GM06990 (cell line): ENCODE results near the gene AP1G1.

Experiments
- DNase-seq: peaks from one replicate; pipeline ENCODE4 v3.0.0-alpha.2; 2011; ENCODE audit not compliant: insufficient read length; ENCODE audit errors: extremely low read depth
- H3K27me3 ChIP-seq: replicated peaks from 2 replicates; pipeline ENCODE4 v1.6.0; 2011; ENCODE audit warnings: low read length; ENCODE audit not compliant: control insufficient read depth, insufficient read depth
- H3K36me3 ChIP-seq: 2 replicates; pipeline ENCODE4 v1.5.1; 2011; ENCODE audit warnings: low read length; ENCODE audit not compliant: control insufficient read depth, insufficient read depth
- H3K4me3 ChIP-seq: replicated peaks from 2 replicates; pipeline ENCODE4 v1.5.1; 2011; ENCODE audit warnings: low read depth, mild to moderate bottlenecking, control low read depth, low read length
- TF ChIP-seq, protein P1 (sequence below): IDR thresholded peaks from 2 replicates; pipeline ENCODE4 v1.5.1; 2011; ENCODE audit warnings: low read length, control low read depth, mild to moderate bottlenecking, inconsistent platforms; ENCODE audit not compliant: insufficient read depth, poor library complexity, severe bottlenecking

Gene AP1G1

DNA sequence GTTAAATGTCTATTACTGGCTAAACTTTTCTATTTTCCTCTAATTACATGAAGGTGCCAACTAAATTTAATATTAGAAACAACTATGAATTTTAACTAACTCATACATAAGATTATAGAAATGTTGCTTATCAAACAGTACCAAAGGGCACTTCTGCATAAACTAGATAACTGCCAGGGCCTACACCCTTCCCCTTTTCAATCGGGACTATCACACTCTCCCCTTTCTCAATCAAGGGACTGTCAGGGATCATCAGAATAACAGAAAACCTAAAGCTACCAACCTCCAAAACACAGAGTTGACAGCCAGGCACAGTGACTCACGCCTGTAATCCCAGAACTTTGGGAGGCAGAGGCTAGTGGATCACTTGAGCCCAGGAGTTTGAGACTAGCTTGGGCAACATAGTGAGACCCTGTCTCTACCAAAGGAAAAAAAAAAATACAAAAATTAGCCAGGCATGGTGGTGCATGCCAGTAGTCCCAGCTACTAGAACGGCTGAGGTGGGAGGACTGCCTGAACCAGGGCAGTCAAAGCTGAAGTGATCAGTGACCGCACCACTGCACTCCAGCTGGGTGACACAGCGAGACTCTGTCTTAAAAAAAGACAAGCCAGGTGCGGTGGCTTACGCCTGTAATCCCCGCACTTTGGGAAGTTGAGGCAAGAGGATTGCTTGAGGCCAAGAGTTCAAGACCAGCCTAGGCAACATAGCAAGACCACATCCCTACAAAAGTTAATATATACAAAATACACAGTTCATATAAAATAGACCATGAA is 80.9 kb downstream of the AP1G1 start:
- Histone ChIP-seq H3K27me3 (no peaks in the 10 kb centered on the region), H3K4me3 (no peak overlapping the region), H3K36me3 (peaks cover 10% of the 10 kb centered on the region)
- DNase-seq: no peak
- TF ChIP-seq, protein P1, sequence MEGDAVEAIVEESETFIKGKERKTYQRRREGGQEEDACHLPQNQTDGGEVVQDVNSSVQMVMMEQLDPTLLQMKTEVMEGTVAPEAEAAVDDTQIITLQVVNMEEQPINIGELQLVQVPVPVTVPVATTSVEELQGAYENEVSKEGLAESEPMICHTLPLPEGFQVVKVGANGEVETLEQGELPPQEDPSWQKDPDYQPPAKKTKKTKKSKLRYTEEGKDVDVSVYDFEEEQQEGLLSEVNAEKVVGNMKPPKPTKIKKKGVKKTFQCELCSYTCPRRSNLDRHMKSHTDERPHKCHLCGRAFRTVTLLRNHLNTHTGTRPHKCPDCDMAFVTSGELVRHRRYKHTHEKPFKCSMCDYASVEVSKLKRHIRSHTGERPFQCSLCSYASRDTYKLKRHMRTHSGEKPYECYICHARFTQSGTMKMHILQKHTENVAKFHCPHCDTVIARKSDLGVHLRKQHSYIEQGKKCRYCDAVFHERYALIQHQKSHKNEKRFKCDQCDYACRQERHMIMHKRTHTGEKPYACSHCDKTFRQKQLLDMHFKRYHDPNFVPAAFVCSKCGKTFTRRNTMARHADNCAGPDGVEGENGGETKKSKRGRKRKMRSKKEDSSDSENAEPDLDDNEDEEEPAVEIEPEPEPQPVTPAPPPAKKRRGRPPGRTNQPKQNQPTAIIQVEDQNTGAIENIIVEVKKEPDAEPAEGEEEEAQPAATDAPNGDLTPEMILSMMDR: no peak

DNA sequence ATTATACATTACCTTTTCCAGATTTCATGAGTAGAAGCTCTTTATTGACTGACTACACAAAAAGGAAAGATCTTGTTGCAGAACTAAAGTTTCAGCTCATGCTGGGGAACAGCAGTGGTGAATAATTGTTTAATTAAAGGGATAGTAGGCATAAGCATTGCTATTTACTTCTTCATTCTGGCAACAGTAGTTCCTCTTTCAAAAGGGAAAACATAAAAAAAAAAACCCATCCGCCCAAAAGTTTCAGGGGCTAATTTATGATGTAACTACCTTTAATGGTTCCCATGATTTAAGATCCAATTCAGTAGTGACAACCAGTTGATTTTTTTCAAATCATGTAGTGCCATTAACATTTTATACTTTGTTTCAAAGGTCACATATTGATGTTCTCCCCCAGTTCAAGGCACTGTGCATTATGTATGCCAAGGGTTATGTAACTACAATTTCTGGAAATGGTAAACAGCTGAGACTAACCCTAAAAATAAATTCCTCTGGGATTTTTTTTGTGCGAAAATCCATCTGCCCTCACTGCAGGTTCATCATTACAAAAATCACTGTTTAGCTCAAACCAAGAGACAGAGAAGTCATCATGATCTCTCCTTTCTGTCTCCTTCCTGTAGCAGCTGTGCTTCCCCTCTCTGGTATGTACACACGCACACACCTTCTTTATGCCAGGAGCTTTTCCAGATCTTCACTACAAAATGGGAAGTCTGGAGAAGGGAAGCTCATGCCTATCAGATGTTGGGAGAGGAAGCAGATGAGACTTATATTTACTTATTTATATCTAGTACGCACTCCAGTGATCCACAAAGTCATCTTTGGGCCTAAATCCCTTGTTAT is 81.9 kb downstream of the AP1G1 start:
- Histone ChIP-seq H3K36me3 (peaks cover 3% of the 10 kb centered on the region), H3K4me3 (no peak overlapping the region), H3K27me3 (no peaks in the 10 kb centered on the region)
- no peak for DNase-seq
- TF ChIP-seq, protein P1: no peak

DNA sequence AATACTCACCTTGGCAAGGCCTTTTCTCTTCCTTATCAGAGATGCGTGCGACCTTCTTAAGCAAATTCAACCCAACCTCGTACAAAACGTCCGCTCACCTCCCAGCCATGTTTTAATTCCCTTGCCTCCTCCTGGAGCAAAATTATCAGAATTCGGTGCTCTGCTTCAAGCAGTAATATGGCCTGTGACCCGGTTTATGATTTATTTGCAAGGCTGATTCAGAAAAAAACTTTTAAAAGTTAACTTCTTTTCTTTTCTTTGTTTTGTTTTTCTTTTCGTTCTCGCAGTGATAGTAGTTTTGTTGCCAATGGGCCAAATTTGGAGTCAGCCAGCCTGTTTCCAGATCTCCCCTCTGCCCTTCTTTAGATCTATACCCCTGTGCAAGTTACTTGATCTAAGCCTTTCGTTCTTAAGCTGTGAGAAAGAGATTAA is 84.3 kb downstream of the AP1G1 start, which contains the start of gene PHLPP2:
TSS of gene PHLPP2 (minus strand) at position 382 of the 432 bp plus-strand sequence. CDS start 9,906 bp downstream, outside the sequence.
- peak within 1 kb of the TSS; percentile 66 for H3K4me3 ChIP-seq
- H3K36me3 ChIP-seq: no peaks in the 10 kb centered on the region
- no peak for DNase-seq
- TF ChIP-seq, protein P1: no peak
- H3K27me3 ChIP-seq: no peaks in the 10 kb centered on the region

DNA sequence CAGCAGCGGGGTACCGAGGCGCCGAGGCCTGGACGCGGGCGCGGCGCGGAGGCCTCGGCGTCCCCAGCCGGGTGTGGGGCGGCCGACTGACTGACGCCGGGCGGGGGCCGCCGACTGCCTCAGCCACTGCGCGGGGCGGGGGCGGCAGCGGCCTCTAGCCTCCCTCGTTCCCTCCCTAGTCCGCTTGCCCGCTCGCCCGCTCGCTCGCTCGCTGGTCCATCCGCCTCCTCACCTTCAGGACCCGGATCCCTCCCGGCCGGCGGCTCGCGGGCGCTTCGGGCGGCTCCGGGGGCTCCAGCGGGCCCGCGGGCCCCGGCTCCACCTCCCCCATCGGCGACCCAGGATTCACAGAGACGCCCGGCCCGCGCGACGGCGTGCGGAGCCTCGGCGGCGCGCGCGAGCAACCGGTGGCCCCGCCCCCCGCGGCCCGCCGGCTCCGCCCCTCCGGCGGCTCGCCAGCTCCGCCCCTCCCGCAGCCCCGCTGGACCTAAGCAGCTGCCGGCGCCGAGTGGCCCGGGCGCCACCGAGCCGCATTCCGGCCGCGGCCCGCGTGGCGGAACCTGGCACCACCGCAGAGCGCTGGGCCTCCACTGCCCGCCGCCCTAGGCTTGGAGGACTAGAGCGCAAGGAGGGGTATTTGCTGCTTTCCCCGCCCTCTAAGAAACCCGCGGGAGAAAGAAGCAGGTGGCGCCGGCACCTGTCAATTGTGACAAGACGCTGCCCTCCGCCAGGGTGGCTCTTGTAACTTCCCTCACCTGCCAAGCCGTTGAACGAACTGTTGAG is 84.9 kb downstream of the AP1G1 start:
- no peaks in the 10 kb centered on the region for H3K36me3 ChIP-seq
- H3K27me3 ChIP-seq: no peaks in the 10 kb centered on the region
- TF ChIP-seq, protein P1: no peak
- peak; percentile 86 for DNase-seq
- peak overlapping the region; percentile 66 for H3K4me3 ChIP-seq

DNA sequence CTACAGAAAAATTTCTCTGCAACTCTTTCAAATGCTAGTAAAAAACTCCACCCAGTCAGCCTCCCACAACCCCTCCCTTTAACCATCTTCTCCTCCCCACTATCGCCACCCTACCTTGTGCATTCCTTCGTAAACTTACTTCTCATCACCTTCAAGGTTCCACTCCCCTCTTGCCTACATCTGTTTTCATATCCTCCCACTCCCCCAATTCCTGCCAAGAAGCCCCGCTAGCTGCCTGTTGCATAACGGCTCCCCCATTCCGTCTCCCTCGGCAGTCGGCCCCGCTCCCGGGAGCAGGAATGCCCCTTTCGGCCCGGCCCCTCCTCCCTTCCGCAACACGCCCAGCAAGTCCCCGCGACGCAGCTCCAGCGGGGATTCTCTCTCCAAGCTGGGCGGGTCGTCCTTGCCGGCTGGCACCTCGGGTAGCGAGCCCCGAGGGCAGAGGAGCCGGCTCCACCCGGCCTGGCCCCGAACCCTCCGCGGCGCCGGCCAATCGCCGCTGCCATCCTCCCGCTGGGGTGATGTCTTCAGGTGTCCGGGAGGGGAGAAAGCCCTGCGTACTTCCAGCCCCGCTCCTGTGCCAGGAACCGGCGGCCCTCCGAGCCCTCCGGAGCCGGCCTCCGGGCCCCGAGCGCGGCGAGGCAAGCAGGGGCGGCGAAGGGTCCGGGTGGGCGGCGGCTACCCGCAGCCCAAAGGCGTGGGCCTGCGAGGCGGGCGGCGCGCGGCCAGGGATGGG is 85.7 kb downstream of the AP1G1 start:
- Histone ChIP-seq H3K36me3 (no peaks in the 10 kb centered on the region), H3K27me3 (no peaks in the 10 kb centered on the region), H3K4me3 (peak overlapping the region; percentile 65)
- peak; percentile 73 for DNase-seq
- TF ChIP-seq, protein P1: no peak
